NB4 (cell line): ENCODE measurements around the gene HIVEP2.

ENCODE experiments used
- POLR2A ChIP-seq: IDR thresholded peaks from 2 replicates; pipeline ENCODE4 v1.6.1; 2011; ENCODE audit warnings: mild to moderate bottlenecking; ENCODE audit not compliant: insufficient read length; ENCODE audit errors: extremely low read depth
- TF ChIP-seq, protein P1 (sequence below): IDR thresholded peaks from one replicate; pipeline ENCODE4 v1.5.1; 2012; ENCODE audit warnings: low read depth, low read length
- TF ChIP-seq, protein P2 (sequence below): IDR thresholded peaks from 2 replicates; pipeline ENCODE4 v1.6.1; 2011; ENCODE audit warnings: low read depth, low read length

DNA sequence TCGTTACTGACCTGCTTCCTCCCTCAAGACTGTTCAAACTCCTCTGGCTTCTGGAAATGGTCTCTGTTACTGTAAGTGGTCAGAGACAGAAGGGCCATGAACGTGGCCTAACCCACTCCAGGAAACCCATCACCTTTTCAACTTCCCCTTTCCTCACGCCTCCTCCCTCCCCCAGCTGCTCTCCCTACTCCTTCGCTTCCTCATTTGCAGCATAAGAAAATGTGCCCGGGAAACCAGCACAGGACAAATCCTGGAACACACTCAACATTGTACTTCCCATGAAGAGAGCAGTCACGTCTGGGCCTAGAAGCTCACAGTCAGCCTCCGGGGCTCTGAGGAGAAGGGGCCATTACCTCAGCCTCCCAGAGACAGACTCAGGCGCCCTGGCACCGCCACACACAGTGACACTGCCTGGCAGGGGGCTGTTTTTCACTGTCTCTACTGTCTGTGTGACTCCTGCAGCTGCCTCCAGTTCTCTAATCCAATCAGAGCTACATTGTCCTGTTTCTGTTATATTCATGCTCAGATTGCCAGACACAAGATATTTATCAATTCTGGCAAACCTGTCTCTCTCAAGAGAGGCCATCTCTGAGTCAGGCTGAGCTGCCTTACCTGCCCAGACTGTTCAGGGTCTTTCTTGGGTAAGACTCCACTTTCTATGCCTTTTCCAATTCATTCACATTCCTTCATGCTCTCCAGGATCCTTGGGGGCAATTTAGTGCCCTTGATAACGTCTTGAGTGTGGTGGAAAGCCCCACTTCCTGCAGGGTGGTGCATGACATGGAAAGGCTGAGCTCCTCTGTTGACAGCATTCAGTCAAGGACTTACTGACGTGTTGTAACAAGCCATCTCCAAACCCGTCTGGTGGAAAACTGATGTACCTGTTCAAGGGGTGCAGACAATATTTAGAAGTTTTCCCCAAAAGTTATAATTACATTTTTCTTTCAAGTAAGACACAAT is 242.2 kb downstream of the HIVEP2 start:
- TF ChIP-seq, protein P1, sequence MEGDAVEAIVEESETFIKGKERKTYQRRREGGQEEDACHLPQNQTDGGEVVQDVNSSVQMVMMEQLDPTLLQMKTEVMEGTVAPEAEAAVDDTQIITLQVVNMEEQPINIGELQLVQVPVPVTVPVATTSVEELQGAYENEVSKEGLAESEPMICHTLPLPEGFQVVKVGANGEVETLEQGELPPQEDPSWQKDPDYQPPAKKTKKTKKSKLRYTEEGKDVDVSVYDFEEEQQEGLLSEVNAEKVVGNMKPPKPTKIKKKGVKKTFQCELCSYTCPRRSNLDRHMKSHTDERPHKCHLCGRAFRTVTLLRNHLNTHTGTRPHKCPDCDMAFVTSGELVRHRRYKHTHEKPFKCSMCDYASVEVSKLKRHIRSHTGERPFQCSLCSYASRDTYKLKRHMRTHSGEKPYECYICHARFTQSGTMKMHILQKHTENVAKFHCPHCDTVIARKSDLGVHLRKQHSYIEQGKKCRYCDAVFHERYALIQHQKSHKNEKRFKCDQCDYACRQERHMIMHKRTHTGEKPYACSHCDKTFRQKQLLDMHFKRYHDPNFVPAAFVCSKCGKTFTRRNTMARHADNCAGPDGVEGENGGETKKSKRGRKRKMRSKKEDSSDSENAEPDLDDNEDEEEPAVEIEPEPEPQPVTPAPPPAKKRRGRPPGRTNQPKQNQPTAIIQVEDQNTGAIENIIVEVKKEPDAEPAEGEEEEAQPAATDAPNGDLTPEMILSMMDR = no peak
- TF ChIP-seq, protein P2, sequence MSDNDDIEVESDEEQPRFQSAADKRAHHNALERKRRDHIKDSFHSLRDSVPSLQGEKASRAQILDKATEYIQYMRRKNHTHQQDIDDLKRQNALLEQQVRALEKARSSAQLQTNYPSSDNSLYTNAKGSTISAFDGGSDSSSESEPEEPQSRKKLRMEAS = peak; percentile 15; the same call in 1 of the 2 replicates
- TF ChIP-seq POLR2A = no peak
